Measurements from ENCODE around the gene SDS. TPM values are rescaled to one million over a fixed set of nuclear protein-coding genes. Genes with fewer than 3 reads are reported as not detected.

Gene SDS
- total and polyA plus RNA-seq, 2 of the 13 experiments (the other 11 are each of a cell fraction or from before 2014, with no cell fraction given) = not detected

DNA sequence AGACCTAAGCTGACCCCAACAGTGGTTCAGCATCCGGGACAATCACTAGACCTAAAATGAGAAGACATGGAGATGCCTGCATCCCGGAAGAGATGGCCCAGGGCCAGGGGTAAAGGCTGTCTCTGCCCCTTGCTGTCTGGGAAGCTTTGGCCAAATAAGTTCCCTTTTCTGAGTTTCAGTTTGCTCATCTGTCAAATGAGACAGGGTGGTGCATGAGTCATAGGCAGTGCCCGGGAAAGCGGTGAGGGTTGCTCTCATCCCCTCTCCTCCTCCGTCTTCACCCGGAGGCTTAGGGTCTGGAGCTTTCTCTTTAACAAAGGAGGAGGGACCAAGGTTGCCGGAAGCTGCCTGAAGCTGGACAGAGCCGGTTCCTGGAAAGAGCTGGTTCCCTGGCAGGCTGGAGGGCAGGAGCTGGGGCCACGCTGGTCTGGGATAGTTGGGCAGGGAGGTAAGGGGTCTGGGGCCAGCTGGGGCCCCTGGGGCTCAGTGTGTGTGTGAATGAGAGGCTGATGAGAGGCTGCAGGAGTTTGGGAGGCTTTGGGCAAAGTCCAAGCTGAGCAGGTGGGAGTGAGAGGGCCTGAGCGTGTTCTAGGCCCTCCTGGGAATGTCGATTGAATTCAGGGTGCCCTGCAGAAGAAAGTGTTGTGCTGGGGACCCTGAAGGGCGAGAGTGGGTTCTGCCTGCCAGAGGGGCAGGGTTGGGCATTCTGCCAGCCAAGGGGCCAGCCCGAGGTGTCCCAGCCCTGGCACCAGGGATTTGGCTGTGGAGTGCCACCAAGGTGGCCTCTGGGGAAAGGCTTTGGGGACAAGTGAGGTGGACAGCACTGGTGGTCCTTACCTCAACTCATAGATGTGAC lies 18.6 kb upstream of the SDS start, which contains the start of gene SDSL (continued):
- TF ChIP-seq ZBTB8A (CRISPR knock-in tag; IDR thresholded peaks at IDR 0.05; ENCODE audit: borderline replicate concordance, low read depth) (no peak), SOX6 (IDR thresholded peaks at IDR 0.05) (no peak), SOX6 (CRISPR knock-in tag; IDR thresholded peaks at IDR 0.05) (no peak), NR2F1 (CRISPR knock-in tag; IDR thresholded peaks at IDR 0.05) (no peak), HOXA5 (CRISPR knock-in tag; IDR thresholded peaks at IDR 0.05) (0 out of 2 replicates have a peak, but pooled peaks have one; percentile 20), HDAC6 (IDR thresholded peaks at IDR 0.05; ENCODE audit: low read depth, low read length) (no peak), ZBTB14 (CRISPR knock-in tag; IDR thresholded peaks at IDR 0.05) (no peak), TCF7L2 (IDR thresholded peaks at IDR 0.05; ENCODE audit: low read depth, low read length) (no peak), THAP7 (CRISPR knock-in tag; IDR thresholded peaks at IDR 0.05) (no peak), DNMT1 (CRISPR knock-in tag; IDR thresholded peaks at IDR 0.05) (no peak), ZNF687 (CRISPR knock-in tag; IDR thresholded peaks at IDR 0.05) (peak; percentile 72), TERF1 (CRISPR knock-in tag; IDR thresholded peaks at IDR 0.05) (no peak), ZSCAN12 (CRISPR knock-in tag; IDR thresholded peaks at IDR 0.05) (no peak), GABPB1 (CRISPR knock-in tag; IDR thresholded peaks at IDR 0.05) (peak; percentile 71), PHF8 (CRISPR knock-in tag; IDR thresholded peaks at IDR 0.05) (peak; percentile 70), TBX2 (CRISPR knock-in tag; IDR thresholded peaks at IDR 0.05; ENCODE audit: borderline replicate concordance) (peak; percentile 40; the same call in 1 of the 2 replicates), ZNF33A (CRISPR knock-in tag; IDR thresholded peaks at IDR 0.05; ENCODE audit: borderline replicate concordance) (no peak), ZNF660 (CRISPR knock-in tag; IDR thresholded peaks at IDR 0.05; ENCODE audit: borderline replicate concordance, low read depth) (no peak), MZF1 (CRISPR knock-in tag; IDR thresholded peaks at IDR 0.05; ENCODE audit: borderline replicate concordance) (no peak)
- TF ChIP-seq, protein P1, sequence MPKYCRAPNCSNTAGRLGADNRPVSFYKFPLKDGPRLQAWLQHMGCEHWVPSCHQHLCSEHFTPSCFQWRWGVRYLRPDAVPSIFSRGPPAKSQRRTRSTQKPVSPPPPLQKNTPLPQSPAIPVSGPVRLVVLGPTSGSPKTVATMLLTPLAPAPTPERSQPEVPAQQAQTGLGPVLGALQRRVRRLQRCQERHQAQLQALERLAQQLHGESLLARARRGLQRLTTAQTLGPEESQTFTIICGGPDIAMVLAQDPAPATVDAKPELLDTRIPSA (CRISPR knock-in tag; IDR thresholded peaks at IDR 0.05; ENCODE audit: borderline replicate concordance) = no peak
- TF ChIP-seq, protein P2, sequence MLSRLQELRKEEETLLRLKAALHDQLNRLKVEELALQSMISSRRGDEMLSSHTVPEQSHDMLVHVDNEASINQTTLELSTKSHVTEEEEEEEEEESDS (CRISPR knock-in tag; IDR thresholded peaks at IDR 0.05; ENCODE audit: borderline replicate concordance) = no peak
